Astrocyte of the spinal cord (primary cell): ENCODE results near the gene VPS41.

ENCODE experiments used
- DNase-seq: peaks from one replicate; pipeline ENCODE4 v3.0.0; 2011; ENCODE audit warnings: low read depth, low spot score
- H3K4me3 ChIP-seq: 2 replicates; pipeline ENCODE4 v1.5.1; 2011; ENCODE audit warnings: low read depth, mild to moderate bottlenecking, low read length, moderate library complexity
- CTCF ChIP-seq: IDR thresholded peaks from 2 replicates; pipeline ENCODE4 v1.5.1; 2012; ENCODE audit warnings: low read depth, mild to moderate bottlenecking, low read length, inconsistent platforms
- in situ Hi-C: cut with HindIII; loops from 2 replicates; pipeline ENCODE4 v1.10.0; 2017; ENCODE audit warnings: low sequenced_read_pairs

VPS41 gene

GRCh38 chr7:38909870-38910269 is 879 bp upstream of the VPS41 start:
- in situ Hi-C loops, result no loop called here
- H3K4me3 ChIP-seq, result no peak overlapping the region
- TF ChIP-seq CTCF, result peak; percentile 2
- DNase-seq, result no peak

- no peak for TF ChIP-seq CTCF
- in situ Hi-C loops, result no loop called here
- DNase-seq, result no peak
- no peak overlapping the region for H3K4me3 ChIP-seq
Observed at GRCh38 chr7:38907766-38908165, 1.2 kb downstream of the VPS41 start.

GRCh38 chr7:38907066-38907465 is 1.9 kb downstream of the VPS41 start:
- in situ Hi-C loops, result no loop called here
- TF ChIP-seq CTCF, result no peak
- DNase-seq, result no peak
- no peak overlapping the region for H3K4me3 ChIP-seq

- H3K4me3 ChIP-seq, result no peak overlapping the region
- in situ Hi-C loops, result no loop called here
- no peak for TF ChIP-seq CTCF
- DNase-seq, result no peak
Observed at GRCh38 chr7:38905056-38905759, 3.8 kb downstream of the VPS41 start.

GRCh38 chr7:38903057-38903456 is 5.9 kb downstream of the VPS41 start:
- no peak overlapping the region for H3K4me3 ChIP-seq
- no peak for DNase-seq
- in situ Hi-C loops, result no loop called here
- TF ChIP-seq CTCF, result no peak

GRCh38 chr7:38902449-38902848 is 6.5 kb downstream of the VPS41 start:
- no peak overlapping the region for H3K4me3 ChIP-seq
- no peak for DNase-seq
- TF ChIP-seq CTCF, result no peak
- in situ Hi-C loops, result no loop called here
